HEK293T (cell line): Measurements from ENCODE around the gene LILRB2.
"Not testable (repeated sequence)": the region's sequence is repeated elsewhere in the genome, so short reads cannot be mapped to it uniquely, and the experiment has no call there.

Experiments
- ELF4 ChIP-seq: fragments of 450-650 bp; IDR thresholded peaks from 2 replicates; pipeline ENCODE4 v1.6.1; 2017; ENCODE audit warnings: antibody characterized with exemption
- PKNOX1 ChIP-seq: fragments of 450-650 bp; IDR thresholded peaks from 2 replicates; pipeline ENCODE4 v1.6.1; 2016

GRCh38 chr19:54242646-54243045 is 38.3 kb downstream of the LILRB2 start, which contains the start of gene LILRA6:
- not testable (repeated sequence) for TF ChIP-seq PKNOX1, ELF4
